NCI-H748 (cell line): Measurements from ENCODE around the gene C16orf89.

Source experiments
- DNase-seq: peaks from one replicate; lab custom pipeline; 2025; ENCODE audit not compliant: unreplicated experiment; lab: John Stamatoyannopoulos, UW

The C16orf89 gene

GRCh38 chr16:5031601-5032000, 34.2 kb downstream of the C16orf89 start:
- DNase-seq = no peak

- no peak for DNase-seq
These were observed 35.4 kb downstream of the C16orf89 start for GRCh38 chr16:5030251-5030870.

GRCh38 chr16:5028950-5029475, 36.7 kb downstream of the C16orf89 start:
- no peak for DNase-seq

- no peak for DNase-seq
These were observed 38.1 kb downstream of the C16orf89 start for GRCh38 chr16:5027575-5028235.

GRCh38 chr16:5027086-5027485, 38.7 kb downstream of the C16orf89 start:
- DNase-seq = no peak

GRCh38 chr16:5026664-5027063, 39.1 kb downstream of the C16orf89 start:
- DNase-seq = no peak

- peak; percentile 48 for DNase-seq
These were observed 40.6 kb downstream of the C16orf89 start for GRCh38 chr16:5025171-5025632.

- peak; percentile 35 for DNase-seq
These were observed 41.1 kb downstream of the C16orf89 start for GRCh38 chr16:5024632-5025031.

GRCh38 chr16:5022521-5022920, 43.2 kb downstream of the C16orf89 start:
- no peak for DNase-seq

- no peak for DNase-seq
These were observed 45.2 kb downstream of the C16orf89 start for GRCh38 chr16:5020551-5020950.

- no peak for DNase-seq
These were observed 46.0 kb downstream of the C16orf89 start for GRCh38 chr16:5019775-5020174.

GRCh38 chr16:5018793-5019192, 47.0 kb downstream of the C16orf89 start:
- no peak for DNase-seq

- no peak for DNase-seq
These were observed 48.1 kb downstream of the C16orf89 start for GRCh38 chr16:5017678-5017969.

- DNase-seq = no peak
These were observed 48.6 kb downstream of the C16orf89 start for GRCh38 chr16:5016967-5017677.

GRCh38 chr16:5015887-5016286, 49.9 kb downstream of the C16orf89 start:
- DNase-seq = no peak

GRCh38 chr16:5015351-5015750, 50.4 kb downstream of the C16orf89 start:
- no peak for DNase-seq

GRCh38 chr16:5012887-5013286, 52.9 kb downstream of the C16orf89 start:
- no peak for DNase-seq

- no peak for DNase-seq
These were observed 54.1 kb downstream of the C16orf89 start for GRCh38 chr16:5011637-5012036.

- DNase-seq = no peak
These were observed 55.0 kb downstream of the C16orf89 start for GRCh38 chr16:5010576-5011329.

- no peak for DNase-seq
These were observed 57.4 kb downstream of the C16orf89 start for GRCh38 chr16:5008311-5008731.

- no peak for DNase-seq
These were observed 58.5 kb downstream of the C16orf89 start for GRCh38 chr16:5007256-5007655.
